HepG2 (cell line): ENCODE measurements around the gene UCP1. TPM values are rescaled to one million over a fixed set of nuclear protein-coding genes. Genes with fewer than 3 reads are reported as not detected.

Experiments used
- ATF7-NPFF ChIP-seq: sonication (generic); formaldehyde crosslinking; IDR thresholded peaks from 2 replicates; pipeline ENCODE4 v1.8.1; 2023; ENCODE audit warnings: mild to moderate bottlenecking, low read depth, missing genetic modification reagents, moderate library complexity
- CBX5 ChIP-seq: sonication (generic); formaldehyde crosslinking; IDR thresholded peaks from 2 replicates; pipeline ENCODE4 v1.4.0; 2020; ENCODE audit warnings: missing genetic modification reagents, borderline replicate concordance
- ESRRA ChIP-seq: sonication (generic); formaldehyde crosslinking; IDR thresholded peaks from 2 replicates; pipeline ENCODE4 v1.5.1; 2020; ENCODE audit warnings: mild to moderate bottlenecking, low read depth, missing genetic modification reagents
- FOXO4 ChIP-seq: sonication (generic); formaldehyde crosslinking; conservative IDR thresholded peaks from 2 replicates; pipeline ENCODE4 v1.8.1; 2023; ENCODE audit warnings: missing genetic modification reagents
- MEIS2 ChIP-seq: sonication (generic); formaldehyde crosslinking; IDR thresholded peaks from 2 replicates; pipeline ENCODE4 v1.9.0; 2021; ENCODE audit warnings: mild to moderate bottlenecking, missing genetic modification reagents
- MXD3 ChIP-seq: IDR thresholded peaks from 2 replicates; pipeline ENCODE4 v1.6.1; 2016; ENCODE audit warnings: mild to moderate bottlenecking, missing biosample characterization, missing genetic modification reagents
- NCOA5 ChIP-seq: sonication (generic); formaldehyde crosslinking; IDR thresholded peaks from 2 replicates; pipeline ENCODE4 v1.4.0; 2020; ENCODE audit warnings: missing genetic modification reagents
- PCBP1 ChIP-seq: fragments of 200-400 bp; formaldehyde crosslinking; IDR thresholded peaks from 2 replicates; pipeline ENCODE4 v1.6.1; 2017; ENCODE audit warnings: mild to moderate bottlenecking, low read depth, low read length, borderline replicate concordance
- PLRG1 ChIP-seq: fragments of 450-650 bp; conservative IDR thresholded peaks from 2 replicates; pipeline ENCODE4 v1.6.1; 2016
- RCOR2 ChIP-seq: IDR thresholded peaks from 2 replicates; pipeline ENCODE4 v1.6.1; 2016; ENCODE audit warnings: missing biosample characterization, missing genetic modification reagents
- SATB2 ChIP-seq: sonication (generic); formaldehyde crosslinking; IDR thresholded peaks from 2 replicates; pipeline ENCODE4 v1.5.0; 2020; ENCODE audit warnings: missing genetic modification reagents
- SIX4 ChIP-seq: sonication (generic); formaldehyde crosslinking; IDR thresholded peaks from 2 replicates; pipeline ENCODE4 v1.4.0; 2020; ENCODE audit warnings: missing genetic modification reagents
- SRY ChIP-seq: sonication (generic); formaldehyde crosslinking; IDR thresholded peaks from 2 replicates; pipeline ENCODE4 v1.8.0; 2022; ENCODE audit warnings: mild to moderate bottlenecking, missing genetic modification reagents
- TAF15 ChIP-seq: fragments of 200-400 bp; formaldehyde crosslinking; IDR thresholded peaks from one replicate; pipeline ENCODE4 v1.6.1; 2018; ENCODE audit warnings: mild to moderate bottlenecking, low read depth, low read length; ENCODE audit not compliant: poor library complexity, severe bottlenecking
- TMF1 ChIP-seq: sonication (generic); formaldehyde crosslinking; IDR thresholded peaks from 2 replicates; pipeline ENCODE4 v1.8.1; 2022; ENCODE audit warnings: low read depth, missing genetic modification reagents
- TP53 ChIP-seq: sonication (generic); formaldehyde crosslinking; conservative IDR thresholded peaks from 2 replicates; pipeline ENCODE4 v1.4.0; 2020; ENCODE audit warnings: missing genetic modification reagents
- XBP1 ChIP-seq: sonication (generic); formaldehyde crosslinking; IDR thresholded peaks from 2 replicates; pipeline ENCODE4 v1.5.0; 2020; ENCODE audit warnings: missing genetic modification reagents
- ZFP36L2 ChIP-seq: sonication (generic); formaldehyde crosslinking; IDR thresholded peaks from 2 replicates; pipeline ENCODE4 v1.4.0; 2020; ENCODE audit warnings: missing genetic modification reagents
- ZNF180 ChIP-seq: sonication (generic); formaldehyde crosslinking; IDR thresholded peaks from 2 replicates; pipeline ENCODE4 v1.4.0; 2020; ENCODE audit warnings: low read depth, missing genetic modification reagents, borderline replicate concordance
- ZNF207 ChIP-seq: fragments of 450-650 bp; IDR thresholded peaks from 2 replicates; pipeline ENCODE4 v1.6.1; 2016; ENCODE audit warnings: antibody characterized with exemption, borderline replicate concordance
- ZNF234 ChIP-seq: sonication (generic); formaldehyde crosslinking; conservative IDR thresholded peaks from 2 replicates; pipeline ENCODE4 v1.5.1; 2020; ENCODE audit warnings: mild to moderate bottlenecking, missing genetic modification reagents
- ZNF430 ChIP-seq: sonication (generic); formaldehyde crosslinking; IDR thresholded peaks from 2 replicates; pipeline ENCODE4 v1.9.0; 2021; ENCODE audit warnings: mild to moderate bottlenecking, missing genetic modification reagents
- ZNF558 ChIP-seq: sonication (generic); formaldehyde crosslinking; IDR thresholded peaks from 2 replicates; pipeline ENCODE4 v1.9.0; 2022; ENCODE audit warnings: mild to moderate bottlenecking, missing genetic modification reagents, borderline replicate concordance
- ZNF562 ChIP-seq: sonication (generic); formaldehyde crosslinking; IDR thresholded peaks from 2 replicates; pipeline ENCODE4 v1.8.0; 2022; ENCODE audit warnings: missing genetic modification reagents, borderline replicate concordance
- ZNF564 ChIP-seq: sonication (generic); formaldehyde crosslinking; IDR thresholded peaks from 2 replicates; pipeline ENCODE4 v1.8.1; 2023; ENCODE audit warnings: mild to moderate bottlenecking, missing genetic modification reagents
- ZNF740 ChIP-seq: sonication (generic); formaldehyde crosslinking; IDR thresholded peaks from 2 replicates; pipeline ENCODE4 v1.4.0; 2020; ENCODE audit warnings: missing genetic modification reagents
- ZNF777 ChIP-seq: sonication (generic); formaldehyde crosslinking; IDR thresholded peaks from 2 replicates; pipeline ENCODE4 v1.4.0; 2020; ENCODE audit warnings: missing genetic modification reagents
- ZNF781 ChIP-seq: sonication (generic); formaldehyde crosslinking; IDR thresholded peaks from 2 replicates; pipeline ENCODE4 v1.5.1; 2020; ENCODE audit warnings: borderline replicate concordance, mild to moderate bottlenecking, missing genetic modification reagents; ENCODE audit errors: not compliant biosample characterization
- ZNF782 ChIP-seq: sonication (generic); formaldehyde crosslinking; IDR thresholded peaks from 2 replicates; pipeline ENCODE4 v1.4.0; 2020; ENCODE audit warnings: missing genetic modification reagents, mild to moderate bottlenecking, borderline replicate concordance
- ZNF850 ChIP-seq: sonication (generic); formaldehyde crosslinking; conservative IDR thresholded peaks from 2 replicates; pipeline ENCODE4 v1.9.0; 2021; ENCODE audit warnings: mild to moderate bottlenecking, missing genetic modification reagents
- polyA plus RNA-seq, 8 experiments: library from polyadenylated mRNA; depleted of rRNA in 3 of 8; stranded (reverse) in 7 of 8; unstranded in 1 of 8; fragments of >200 nt; fragmentation: Illumina TruSeq in 4 of 8; extraction: Trizol in 4 of 8; gene quantifications; 2 replicates each; pipeline versions ENCODE4 v1.2.1 to v1.2.3, GENCODE V29; 2011 to 2016; ENCODE audit warnings: low read depth in 4 of 8, missing spikeins in 1 of 8, mixed read lengths in 1 of 8; ENCODE audit not compliant: insufficient read depth in 1 of 8
- total RNA-seq, 5 experiments: library from RNA; depleted of rRNA; stranded (reverse); fragments of >200 nt; fragmentation: Illumina TruSeq; extraction: Trizol; gene quantifications; 2 replicates each; pipeline ENCODE4 v1.2.3, GENCODE V29; 2016; ENCODE audit warnings: low read depth in 1 of 5
- TF ChIP-seq, protein P1 (sequence below): sonication (generic); formaldehyde crosslinking; IDR thresholded peaks from 2 replicates; pipeline ENCODE4 v1.4.0; 2020; ENCODE audit warnings: mild to moderate bottlenecking, low read depth, missing genetic modification reagents

Gene UCP1
- total and polyA plus RNA-seq, 2 of the 13 experiments (the other 11 are each of a cell fraction or from before 2014, with no cell fraction given) = 0.11 TPM

GRCh38 chr4:140529434-140529833, 39.3 kb downstream of the UCP1 start (continued):
- TF ChIP-seq ZNF782 (CRISPR knock-in tag) (no peak), XBP1 (no peak), SRY (CRISPR knock-in tag) (no peak), ZNF180 (CRISPR knock-in tag) (no peak), ZNF562 (no peak), ZNF850 (CRISPR knock-in tag) (no peak), ATF7-NPFF (no peak), ZFP36L2 (no peak), ZNF740 (CRISPR knock-in tag) (no peak), NCOA5 (CRISPR knock-in tag) (no peak), CBX5 (CRISPR knock-in tag) (no peak), ZNF564 (no peak), PCBP1 (no peak), ZNF777 (no peak), ZNF430 (CRISPR knock-in tag) (no peak), ZNF781 (CRISPR knock-in tag) (no peak), SATB2 (no peak), TP53 (no peak), TAF15 (no peak), MEIS2 (CRISPR knock-in tag) (no peak), ZNF207 (no peak), MXD3 (CRISPR knock-in tag) (no peak), RCOR2 (no peak), FOXO4 (no peak), SIX4 (CRISPR knock-in tag) (no peak), PLRG1 (no peak), TMF1 (CRISPR knock-in tag) (no peak), ESRRA (CRISPR knock-in tag) (no peak), ZNF558 (no peak), ZNF234 (CRISPR knock-in tag) (no peak)
- TF ChIP-seq, protein P1, sequence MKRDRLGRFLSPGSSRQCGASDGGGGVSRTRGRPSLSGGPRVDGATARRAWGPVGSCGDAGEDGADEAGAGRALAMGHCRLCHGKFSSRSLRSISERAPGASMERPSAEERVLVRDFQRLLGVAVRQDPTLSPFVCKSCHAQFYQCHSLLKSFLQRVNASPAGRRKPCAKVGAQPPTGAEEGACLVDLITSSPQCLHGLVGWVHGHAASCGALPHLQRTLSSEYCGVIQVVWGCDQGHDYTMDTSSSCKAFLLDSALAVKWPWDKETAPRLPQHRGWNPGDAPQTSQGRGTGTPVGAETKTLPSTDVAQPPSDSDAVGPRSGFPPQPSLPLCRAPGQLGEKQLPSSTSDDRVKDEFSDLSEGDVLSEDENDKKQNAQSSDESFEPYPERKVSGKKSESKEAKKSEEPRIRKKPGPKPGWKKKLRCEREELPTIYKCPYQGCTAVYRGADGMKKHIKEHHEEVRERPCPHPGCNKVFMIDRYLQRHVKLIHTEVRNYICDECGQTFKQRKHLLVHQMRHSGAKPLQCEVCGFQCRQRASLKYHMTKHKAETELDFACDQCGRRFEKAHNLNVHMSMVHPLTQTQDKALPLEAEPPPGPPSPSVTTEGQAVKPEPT (CRISPR knock-in tag) = no peak
